Colonic mucosa (tissue), 4 donors: ENCODE measurements around the gene SRCIN1. TPM values are rescaled to one million over a fixed set of nuclear protein-coding genes. Genes with fewer than 3 reads are reported as not detected.
"Not testable (repeated sequence)": the region's sequence is repeated elsewhere in the genome, so short reads cannot be mapped to it uniquely, and the experiment has no call there.

Experiments used
- DNase-seq: peaks from one replicate; pipeline ENCODE4 v3.0.0-alpha.2; 2020
- H3K27ac ChIP-seq: fragments of 200-600 bp; one replicate; pipeline ENCODE4 v1.8.0; 2021
- H3K27me3 ChIP-seq: fragments of 200-600 bp; one replicate; pipeline ENCODE4 v1.8.0; 2021
- H3K36me3 ChIP-seq: fragments of 200-600 bp; one replicate; pipeline ENCODE4 v1.8.0; 2021
- H3K4me1 ChIP-seq: fragments of 200-600 bp; one replicate; pipeline ENCODE4 v1.8.0; 2021; ENCODE audit warnings: mild to moderate bottlenecking
- H3K4me3 ChIP-seq: fragments of 200-600 bp; one replicate; pipeline ENCODE4 v1.8.0; 2021
- H3K9ac ChIP-seq, 2 donors: one replicate each; pipeline ENCODE4 v1.7.0; 2013; ENCODE audit warnings: control low read depth in 2 of 2, low read depth in 2 of 2, low read length in 2 of 2
- H3K9me3 ChIP-seq: fragments of 200-600 bp; one replicate; pipeline ENCODE4 v1.8.0; 2021
- intact Hi-C: fragments of 100-400 bp; cut with DNase I; formaldehyde crosslinking; loops from one replicate; pipeline ENCODE4 v1.14.1; 2022
- total RNA-seq, 2 donors: library from RNA; stranded (reverse); fragmentation: NEBNext Ultra II Directional in 1 of 2; extraction: Animal tissue kit (Norgen Biotek cat#: 25700) in 1 of 2; gene quantifications; one replicate each; pipeline ENCODE4 v1.2.1, GENCODE V29; 2021
- TF ChIP-seq, protein P1 (sequence below): fragments of 200-600 bp; IDR thresholded peaks from one replicate; pipeline ENCODE4 v1.8.0; 2022; ENCODE audit warnings: antibody characterized with exemption, mild to moderate bottlenecking
- donor health status: healthy.
- donor health status: DM: no; HTN: no; CAD: no.
- donor health status: DM: no; HTN: no; CAD: no.

Gene SRCIN1, protein sequence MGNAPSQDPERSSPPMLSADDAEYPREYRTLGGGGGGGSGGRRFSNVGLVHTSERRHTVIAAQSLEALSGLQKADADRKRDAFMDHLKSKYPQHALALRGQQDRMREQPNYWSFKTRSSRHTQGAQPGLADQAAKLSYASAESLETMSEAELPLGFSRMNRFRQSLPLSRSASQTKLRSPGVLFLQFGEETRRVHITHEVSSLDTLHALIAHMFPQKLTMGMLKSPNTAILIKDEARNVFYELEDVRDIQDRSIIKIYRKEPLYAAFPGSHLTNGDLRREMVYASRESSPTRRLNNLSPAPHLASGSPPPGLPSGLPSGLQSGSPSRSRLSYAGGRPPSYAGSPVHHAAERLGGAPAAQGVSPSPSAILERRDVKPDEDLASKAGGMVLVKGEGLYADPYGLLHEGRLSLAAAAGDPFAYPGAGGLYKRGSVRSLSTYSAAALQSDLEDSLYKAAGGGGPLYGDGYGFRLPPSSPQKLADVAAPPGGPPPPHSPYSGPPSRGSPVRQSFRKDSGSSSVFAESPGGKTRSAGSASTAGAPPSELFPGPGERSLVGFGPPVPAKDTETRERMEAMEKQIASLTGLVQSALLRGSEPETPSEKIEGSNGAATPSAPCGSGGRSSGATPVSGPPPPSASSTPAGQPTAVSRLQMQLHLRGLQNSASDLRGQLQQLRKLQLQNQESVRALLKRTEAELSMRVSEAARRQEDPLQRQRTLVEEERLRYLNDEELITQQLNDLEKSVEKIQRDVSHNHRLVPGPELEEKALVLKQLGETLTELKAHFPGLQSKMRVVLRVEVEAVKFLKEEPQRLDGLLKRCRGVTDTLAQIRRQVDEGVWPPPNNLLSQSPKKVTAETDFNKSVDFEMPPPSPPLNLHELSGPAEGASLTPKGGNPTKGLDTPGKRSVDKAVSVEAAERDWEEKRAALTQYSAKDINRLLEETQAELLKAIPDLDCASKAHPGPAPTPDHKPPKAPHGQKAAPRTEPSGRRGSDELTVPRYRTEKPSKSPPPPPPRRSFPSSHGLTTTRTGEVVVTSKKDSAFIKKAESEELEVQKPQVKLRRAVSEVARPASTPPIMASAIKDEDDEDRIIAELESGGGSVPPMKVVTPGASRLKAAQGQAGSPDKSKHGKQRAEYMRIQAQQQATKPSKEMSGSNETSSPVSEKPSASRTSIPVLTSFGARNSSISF
- total RNA-seq = 1 to 10 TPM; 1.1 to 4.2 TPM

DNA sequence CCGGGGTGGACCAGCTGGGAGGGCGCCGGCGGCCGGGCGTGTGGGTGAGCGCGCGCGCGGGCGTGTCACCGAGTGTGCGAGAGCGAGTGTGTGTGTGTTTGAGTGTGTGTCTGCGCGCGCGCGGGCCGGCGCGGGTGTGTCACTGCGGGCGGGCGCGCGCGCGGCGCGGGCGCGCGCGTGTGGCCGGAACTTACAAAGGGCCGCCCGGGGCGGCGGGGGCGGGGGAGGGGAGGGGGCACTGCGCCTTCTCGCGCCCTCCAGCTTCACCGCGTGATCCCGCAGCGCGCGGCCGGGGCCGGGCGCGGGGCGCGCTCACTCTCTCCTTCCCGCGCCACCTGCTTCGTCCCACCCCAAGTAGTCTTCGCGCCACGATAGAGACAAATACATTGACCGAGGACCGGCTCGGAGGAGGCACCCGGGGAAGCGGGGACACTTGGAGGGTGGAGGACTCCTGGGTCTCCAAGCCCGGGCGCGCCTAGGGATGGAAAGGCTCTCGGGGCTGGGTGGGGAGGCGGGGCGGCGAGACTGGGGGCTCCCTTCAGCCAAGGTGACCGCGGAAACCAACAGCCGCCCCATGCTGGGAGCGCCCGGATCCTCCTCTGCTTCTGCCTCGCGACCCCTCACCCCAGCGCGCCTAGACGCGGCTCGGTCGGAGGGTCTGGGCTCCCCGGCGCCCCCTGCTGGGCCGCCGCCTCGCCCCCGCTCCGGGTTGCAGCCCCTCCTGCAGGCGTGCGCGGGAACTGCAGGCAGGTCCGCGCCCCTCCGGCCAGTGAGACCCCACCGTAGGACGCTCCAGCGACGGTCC lies at the start of gene SRCIN1:
SRCIN1 (minus strand) TSS at position 112 of the 805 bp plus-strand sequence. CDS start 247 bp downstream, outside the sequence.
- DNase-seq = peak; percentile 72
- intact Hi-C loops = no loop called here
- Histone ChIP-seq H3K9ac (peak within 1 kb of the TSS; percentile 55 to 63), H3K9me3 (no peaks in the 10 kb centered on the region), H3K27ac (peak within 1 kb of the TSS; percentile 44), H3K36me3 (no peaks in the 10 kb centered on the region), H3K27me3 (peaks cover 9% of the 10 kb centered on the region), H3K4me3 (peak within 1 kb of the TSS; percentile 57), H3K4me1 (peaks cover 5% of the 10 kb centered on the region)
- TF ChIP-seq, protein P1, sequence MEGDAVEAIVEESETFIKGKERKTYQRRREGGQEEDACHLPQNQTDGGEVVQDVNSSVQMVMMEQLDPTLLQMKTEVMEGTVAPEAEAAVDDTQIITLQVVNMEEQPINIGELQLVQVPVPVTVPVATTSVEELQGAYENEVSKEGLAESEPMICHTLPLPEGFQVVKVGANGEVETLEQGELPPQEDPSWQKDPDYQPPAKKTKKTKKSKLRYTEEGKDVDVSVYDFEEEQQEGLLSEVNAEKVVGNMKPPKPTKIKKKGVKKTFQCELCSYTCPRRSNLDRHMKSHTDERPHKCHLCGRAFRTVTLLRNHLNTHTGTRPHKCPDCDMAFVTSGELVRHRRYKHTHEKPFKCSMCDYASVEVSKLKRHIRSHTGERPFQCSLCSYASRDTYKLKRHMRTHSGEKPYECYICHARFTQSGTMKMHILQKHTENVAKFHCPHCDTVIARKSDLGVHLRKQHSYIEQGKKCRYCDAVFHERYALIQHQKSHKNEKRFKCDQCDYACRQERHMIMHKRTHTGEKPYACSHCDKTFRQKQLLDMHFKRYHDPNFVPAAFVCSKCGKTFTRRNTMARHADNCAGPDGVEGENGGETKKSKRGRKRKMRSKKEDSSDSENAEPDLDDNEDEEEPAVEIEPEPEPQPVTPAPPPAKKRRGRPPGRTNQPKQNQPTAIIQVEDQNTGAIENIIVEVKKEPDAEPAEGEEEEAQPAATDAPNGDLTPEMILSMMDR = peak; percentile 94

DNA sequence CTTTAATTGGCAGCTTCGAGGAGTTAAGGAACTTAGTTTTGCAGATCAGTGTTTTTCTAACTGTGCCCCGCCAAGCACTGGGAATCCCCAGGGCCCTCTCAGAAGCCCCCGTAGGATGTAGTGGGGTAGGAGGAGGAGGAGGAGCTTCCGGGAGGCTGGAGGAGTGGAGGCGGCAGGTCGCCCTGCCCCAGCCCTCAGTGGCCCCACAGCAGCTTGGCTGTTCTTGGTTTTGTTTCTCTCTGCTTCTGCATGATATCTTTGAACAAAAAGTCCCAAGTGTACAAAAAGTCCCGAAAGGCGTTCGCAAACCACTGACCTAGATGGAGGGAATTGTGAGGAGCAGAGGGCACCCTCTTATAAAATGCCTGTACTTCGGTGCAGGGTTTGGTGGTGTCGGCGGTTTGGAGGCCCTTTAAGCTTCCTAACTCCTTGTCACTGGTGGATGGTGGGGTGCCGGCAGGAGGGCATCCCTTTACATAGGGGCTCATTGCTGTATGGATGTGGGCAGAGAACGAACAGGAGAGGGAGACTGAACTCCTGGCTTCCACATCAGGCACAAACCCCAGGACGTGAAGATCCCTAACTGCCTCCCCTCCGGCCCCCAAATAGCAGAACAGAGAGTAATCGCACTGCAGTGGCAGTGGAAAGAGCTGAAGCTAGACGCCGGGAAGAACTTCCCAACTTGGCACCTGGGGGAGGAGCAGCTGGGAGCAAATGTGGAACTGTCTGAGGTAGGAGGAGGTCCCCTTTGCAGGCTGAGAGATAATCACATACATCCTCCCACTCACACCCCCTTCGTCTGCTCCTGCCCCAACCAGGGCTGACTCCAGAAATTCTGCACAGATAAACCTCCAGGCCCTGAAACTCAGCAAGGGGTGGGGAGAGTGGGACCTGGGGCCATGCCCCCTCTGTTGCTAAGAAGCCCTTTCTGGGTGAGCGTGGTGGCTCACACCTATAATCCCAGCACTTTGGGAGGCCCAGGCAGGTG lies 49.0 kb upstream of the SRCIN1 start:
- Histone ChIP-seq H3K36me3 (no peaks in the 10 kb centered on the region), H3K9me3 (no peaks in the 10 kb centered on the region), H3K27me3 (no peaks in the 10 kb centered on the region), H3K4me1 (no peaks in the 10 kb centered on the region), H3K9ac (no peak overlapping the region), H3K4me3 (no peak overlapping the region), H3K27ac (no peak overlapping the region)
- DNase-seq = no peak
- TF ChIP-seq, protein P1 = no peak
- intact Hi-C loops = no loop called here

DNA sequence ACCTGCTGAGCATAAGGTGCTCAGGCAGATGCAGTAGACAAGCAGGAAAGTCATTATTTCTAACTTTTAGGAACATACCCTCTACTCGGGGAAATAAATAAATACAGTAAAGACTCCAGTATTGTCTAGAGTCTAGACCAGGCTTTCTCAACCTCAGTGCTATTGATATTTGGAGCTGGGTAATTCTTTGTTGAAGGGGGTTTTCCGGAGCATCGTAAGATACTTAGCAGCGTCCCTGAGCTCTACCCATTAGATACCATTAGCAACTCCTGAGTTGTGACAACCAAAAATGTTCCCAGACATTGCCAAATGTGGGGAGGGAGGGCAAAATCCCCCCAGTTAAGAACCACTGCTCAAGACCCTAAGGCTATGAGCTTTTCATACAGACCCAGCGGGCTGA lies 47.9 kb upstream of the SRCIN1 start:
- Histone ChIP-seq H3K4me3 (no peak overlapping the region), H3K36me3 (no peaks in the 10 kb centered on the region), H3K9me3 (no peaks in the 10 kb centered on the region), H3K27me3 (no peaks in the 10 kb centered on the region), H3K9ac (no peak overlapping the region), H3K27ac (no peak overlapping the region), H3K4me1 (no peaks in the 10 kb centered on the region)
- intact Hi-C loops = no loop called here
- no peak for DNase-seq
- TF ChIP-seq, protein P1 = no peak

DNA sequence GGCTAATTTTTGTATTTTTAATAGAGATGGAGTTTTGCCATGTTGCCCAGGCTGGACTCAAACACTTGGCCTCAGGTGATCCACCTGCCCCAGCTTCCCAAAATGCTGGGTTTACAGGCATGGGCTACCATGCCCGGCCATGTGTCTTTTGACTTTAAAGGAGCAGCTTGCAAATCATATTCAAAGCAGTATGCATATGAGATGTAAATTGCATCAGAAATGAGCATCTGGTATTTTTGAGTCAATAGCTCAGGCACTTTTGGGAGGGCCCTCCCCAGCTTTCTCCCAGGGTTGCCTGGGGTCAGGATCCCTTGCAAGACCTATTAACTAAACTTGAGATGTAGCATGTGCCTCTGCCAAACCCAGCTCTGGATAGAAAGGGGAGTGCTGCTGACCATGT lies 47.5 kb upstream of the SRCIN1 start:
- Histone ChIP-seq H3K27ac (no peak overlapping the region), H3K4me3 (no peak overlapping the region), H3K9me3 (no peaks in the 10 kb centered on the region), H3K36me3 (no peaks in the 10 kb centered on the region), H3K9ac (no peak overlapping the region), H3K4me1 (no peaks in the 10 kb centered on the region), H3K27me3 (no peaks in the 10 kb centered on the region)
- DNase-seq = no peak
- intact Hi-C loops = no loop called here
- TF ChIP-seq, protein P1 = no peak

DNA sequence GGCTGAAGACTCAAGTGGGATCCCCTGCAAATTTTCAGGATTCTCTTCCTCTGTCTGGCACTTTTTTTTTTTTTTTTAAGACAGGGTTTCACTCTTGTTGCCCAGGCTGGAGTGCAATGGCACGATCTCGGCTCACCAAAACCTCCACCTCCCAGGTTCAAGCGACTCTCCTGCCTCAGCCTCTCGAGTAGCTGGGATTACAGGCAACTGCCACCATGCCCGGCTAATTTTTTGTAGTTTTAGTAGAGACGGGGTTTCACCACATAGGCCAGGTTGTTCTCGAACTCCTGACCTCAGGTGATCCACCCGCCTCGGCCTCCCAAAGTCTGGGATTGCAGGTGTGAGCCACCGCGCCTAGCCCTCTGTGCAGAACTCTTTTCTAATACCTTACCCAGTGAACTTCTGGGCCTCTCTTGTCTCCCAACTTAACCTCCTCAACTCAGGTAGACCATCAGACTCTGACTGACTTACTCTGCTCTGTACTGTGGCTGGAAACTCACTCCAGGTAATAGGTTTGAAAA lies 45.0 kb upstream of the SRCIN1 start:
- H3K27ac ChIP-seq, H3K4me1 ChIP-seq, H3K27me3 ChIP-seq, intact Hi-C loops, H3K9me3 ChIP-seq, H3K36me3 ChIP-seq, H3K9ac ChIP-seq, DNase-seq, H3K4me3 ChIP-seq: not testable (repeated sequence)
